ENCODE results near the gene PRSS38.

Gene PRSS38

DNA sequence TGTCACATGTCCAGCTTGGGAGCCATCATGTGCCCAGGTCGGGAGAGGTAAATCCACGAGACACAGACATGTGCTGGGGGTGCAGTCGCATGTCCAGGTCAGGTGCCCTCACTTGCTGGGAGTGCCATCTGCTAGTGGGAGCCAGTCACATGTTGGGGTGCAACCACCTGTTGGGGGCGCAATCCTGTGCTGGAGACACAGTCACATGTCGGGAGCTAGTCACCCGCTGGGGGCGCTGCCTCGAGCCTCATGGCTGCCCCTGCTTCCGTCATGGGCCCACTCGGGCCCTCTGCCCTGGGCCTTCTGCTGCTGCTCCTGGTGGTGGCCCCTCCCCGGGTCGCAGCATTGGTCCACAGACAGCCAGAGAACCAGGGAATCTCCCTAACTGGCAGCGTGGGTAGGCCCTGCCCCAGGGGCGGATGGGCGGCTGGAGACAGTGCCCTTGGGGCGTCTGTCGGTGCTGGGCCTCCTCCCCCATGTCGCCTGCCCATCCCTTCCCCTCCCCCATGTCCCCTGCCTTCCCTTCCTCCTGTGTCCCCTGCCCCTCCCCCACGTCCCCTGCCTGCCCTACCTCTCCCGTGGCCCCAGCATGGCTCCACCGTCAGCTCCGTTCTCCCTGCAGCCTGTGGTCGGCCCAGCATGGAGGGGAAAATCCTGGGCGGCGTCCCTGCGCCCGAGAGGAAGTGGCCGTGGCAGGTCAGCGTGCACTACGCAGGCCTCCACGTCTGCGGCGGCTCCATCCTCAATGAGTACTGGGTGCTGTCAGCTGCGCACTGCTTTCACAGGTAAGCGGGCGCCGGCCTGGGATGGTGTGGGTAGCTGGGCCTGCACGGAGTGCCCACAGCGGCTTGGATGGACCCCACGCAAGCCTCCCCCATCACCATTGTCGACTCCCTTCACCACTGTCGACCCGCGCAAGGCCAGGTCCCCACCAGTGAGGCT is at the start of gene PRSS38:
PRSS38 (plus strand) TSS at position 208 of the 942 bp plus-strand sequence; CDS start at position 250, 42 bp downstream.
- DNase-seq (ENCODE audit: low read depth in 2 of 2) = no peak

DNA sequence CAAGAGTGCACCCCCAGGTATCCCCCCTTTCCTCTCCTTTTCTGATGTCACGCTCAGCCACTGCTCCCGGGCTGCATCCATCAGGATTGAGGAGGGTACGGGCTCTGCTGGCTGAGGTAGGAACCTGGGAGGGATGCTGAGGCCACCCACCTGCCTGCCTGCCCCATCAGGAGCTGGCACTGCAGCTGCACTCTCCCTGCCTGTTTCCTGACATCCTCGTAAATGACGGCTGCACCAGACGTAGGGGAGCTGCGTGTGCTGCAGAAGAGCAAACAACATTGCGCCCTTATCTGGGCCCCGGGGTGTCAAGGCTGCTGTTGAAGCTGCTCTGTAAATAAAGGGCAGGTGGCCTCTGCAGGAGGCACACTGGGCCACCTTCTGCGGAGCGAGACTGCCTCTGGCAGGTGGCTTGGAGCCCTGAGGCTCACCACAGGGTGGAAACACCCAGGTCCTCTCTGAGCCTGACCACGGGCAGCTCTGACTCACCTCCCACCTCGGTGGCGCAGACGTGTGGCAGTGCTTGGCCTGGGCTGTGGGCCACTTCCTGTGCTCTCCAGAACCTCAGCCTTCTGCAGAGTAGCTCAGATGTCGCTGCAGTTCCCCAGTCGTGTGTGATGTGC is 49.4 kb upstream of the PRSS38 start:
- peak; percentile 50 to 72 for DNase-seq (ENCODE audit: low read depth in 2 of 2)

DNA sequence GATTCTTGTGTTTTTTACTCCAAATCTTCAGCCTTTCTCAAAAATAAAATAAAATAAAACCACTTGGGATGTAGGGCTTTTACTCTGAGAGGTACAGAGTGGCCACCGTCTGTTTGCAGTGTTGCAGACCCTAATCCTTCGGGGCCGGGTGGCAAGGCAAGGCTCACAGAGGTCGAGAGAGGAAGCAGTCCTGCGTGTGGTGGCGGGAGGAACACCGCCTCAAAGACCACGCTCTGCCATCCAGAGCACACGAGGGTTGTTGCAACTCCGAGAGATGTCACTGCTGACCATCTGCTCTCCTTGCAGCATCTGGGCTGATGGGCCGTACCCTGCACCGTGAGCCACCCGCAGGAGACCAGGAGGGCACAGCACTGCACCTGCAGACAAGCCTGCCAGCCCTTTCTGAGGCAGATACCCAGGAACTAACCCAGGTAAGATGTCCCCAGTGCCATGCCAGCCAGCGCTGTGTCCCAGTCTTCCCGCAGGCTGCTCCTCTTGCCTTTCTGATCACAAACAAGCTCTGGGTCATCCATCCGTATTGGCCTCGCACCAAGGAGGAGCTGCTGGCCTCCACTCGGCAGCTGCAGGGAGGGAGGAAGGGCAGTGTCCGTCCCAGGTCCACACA is 48.7 kb upstream of the PRSS38 start:
- DNase-seq (ENCODE audit: low read depth in 2 of 2) = no peak

DNA sequence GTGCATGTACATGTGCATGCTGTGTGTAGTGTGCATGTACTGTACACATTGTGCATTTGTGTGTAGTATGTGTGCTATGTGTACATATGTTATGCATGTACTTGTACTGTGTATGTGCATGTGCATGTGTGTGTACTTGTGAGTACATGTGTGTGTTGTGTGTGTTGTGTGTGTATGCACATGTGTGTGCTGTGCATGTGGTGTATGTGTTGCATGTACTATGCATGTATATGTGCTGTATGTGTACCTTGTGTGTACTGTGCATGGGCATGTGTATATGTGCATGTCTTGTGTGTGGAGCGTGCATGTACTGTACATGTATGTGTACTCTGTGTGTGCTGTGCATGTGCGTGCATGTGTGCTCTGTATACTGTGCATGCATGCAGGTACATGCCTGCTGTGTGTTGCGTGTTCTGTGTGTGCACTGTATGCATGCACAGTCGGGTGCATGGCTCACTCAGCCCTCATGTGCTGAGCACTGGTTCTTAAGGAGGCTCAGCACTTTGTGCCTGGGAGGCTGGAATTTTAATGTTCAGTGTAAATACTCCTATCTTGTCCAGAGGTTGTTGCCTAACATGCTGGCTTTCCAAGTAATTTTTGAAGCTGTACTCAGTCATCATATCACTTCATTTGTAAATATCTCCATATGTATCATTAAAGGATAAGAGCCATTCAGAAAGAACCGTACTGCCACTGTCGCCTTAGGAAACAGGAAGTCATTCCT is 47.9 kb upstream of the PRSS38 start:
- DNase-seq (ENCODE audit: low read depth in 2 of 2) = no peak

DNA sequence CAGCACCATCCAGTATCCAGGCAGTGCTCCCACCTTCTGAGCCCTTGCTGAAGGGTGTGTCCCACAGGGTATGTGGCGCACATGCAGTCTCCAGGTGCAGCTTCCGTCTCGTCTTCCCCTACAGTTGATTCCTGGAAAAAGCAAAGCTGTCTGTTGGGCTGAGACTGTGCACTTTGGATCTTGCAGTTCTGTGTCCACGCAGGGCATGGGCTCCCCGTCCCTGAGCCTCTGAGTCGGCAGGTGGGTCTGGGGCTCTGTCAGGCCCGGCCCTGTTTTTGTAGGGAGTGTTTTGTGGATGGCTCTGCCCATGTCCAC is 47.4 kb upstream of the PRSS38 start:
- DNase-seq (ENCODE audit: low read depth in 2 of 2) = no peak

DNA sequence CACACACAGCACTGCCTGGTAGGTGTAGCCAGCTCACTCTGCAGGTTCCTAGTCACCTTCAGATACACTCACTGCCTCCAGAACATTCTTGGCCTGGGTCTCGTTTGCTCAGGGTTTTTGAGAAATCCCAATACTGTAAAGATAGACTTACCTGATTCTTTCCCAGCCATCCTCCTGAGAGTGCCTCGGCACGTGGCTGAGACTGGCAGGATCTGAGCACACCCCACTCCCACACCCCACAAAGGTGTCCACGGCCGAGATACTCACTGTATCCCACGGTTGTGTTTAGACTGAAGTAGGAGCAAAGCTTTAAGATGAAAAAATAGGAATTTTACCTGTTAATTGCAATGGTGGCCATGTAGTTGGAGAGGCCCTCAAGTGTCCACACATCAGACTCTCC is 46.8 kb upstream of the PRSS38 start:
- DNase-seq (ENCODE audit: low read depth in 2 of 2) = no peak

DNA sequence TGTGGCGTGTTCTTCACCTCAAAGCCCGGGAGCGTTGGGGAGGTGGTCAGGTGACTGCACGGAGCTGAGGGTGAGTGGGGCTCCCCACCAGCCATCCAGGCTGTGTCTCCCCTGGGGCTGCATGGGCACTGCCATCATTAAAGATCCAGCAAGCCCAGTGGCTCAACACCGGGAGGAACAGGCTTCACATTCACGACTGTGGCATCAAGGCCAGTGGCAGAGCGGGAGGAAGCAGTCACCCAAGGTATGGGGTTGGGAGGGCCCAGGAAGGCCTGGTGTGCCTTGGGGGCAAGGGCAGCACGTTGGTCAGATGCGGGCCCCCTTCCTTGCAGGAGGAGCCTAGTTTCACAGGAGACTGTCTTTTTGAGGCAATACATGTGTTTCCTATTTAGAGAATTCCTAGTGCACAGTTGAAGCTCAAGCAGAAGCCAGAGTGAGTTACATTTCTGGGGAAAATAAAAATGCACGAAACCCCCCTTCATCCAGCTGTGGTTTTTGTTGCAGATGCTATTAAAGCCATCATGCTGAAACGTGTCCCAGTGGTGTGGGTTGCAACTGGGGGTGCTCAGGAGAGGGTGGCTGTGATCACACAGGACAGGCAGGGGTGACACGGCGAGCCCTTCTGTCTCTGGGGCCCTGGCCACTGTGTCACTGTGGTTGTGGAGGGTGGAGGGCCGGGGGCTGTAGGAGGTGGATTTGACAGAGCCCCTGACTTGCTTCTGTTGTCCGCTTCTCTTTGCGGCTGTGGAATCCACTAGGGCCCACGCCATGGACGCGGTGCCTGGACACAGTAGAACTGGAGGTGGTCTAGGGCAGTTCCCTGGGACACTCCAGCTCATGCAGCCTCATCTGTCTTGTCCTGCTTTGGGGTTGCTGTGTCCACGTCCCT is 46.2 kb upstream of the PRSS38 start:
- no peak for DNase-seq (ENCODE audit: low read depth in 2 of 2)

DNA sequence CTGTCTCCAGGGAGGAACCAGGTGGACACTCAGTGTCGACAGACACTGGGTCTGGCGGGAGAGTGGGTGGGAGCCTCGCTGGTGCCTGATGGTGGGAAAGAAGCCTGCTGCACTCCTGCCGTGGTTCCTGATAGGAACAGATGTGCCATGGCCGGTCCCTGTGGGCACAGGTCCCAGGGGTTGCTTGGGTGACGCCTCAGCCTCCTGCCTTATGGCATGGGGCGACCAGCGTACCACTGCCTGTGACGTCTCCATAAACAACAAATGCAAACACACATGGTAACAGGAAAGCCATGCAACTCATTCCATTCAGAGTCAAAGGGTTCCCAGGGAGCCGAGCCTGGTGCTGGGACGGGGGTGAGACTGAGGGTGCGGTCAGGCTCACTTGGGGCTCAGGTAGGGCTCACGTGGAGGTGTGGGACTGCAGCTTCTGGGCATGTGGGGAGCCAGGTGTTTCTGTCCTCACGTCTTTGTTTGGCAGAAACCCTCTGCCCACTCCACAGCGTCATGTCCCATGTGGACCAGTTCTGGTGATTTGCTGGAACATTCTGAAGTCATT is 45.5 kb upstream of the PRSS38 start:
- DNase-seq (ENCODE audit: low read depth in 2 of 2) = no peak

DNA sequence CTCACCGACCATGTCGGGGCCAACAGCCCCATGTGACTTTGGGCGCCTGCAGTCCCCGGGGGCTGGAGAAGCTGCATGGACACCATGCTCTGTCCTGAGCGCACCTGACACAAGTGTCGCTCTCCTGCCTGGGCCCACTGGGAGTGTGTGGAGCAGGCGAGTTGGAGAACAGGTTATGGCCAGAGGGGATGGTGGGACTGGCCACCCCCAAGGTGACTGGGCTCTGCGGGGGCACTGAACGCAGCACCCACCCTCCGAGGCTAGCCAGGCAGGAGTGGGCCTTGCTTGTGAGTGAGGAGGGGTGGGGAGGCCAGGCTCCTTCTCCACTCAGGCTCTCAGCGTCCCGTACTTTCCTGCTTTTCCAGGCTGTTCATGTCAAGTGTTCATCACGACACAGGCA is 44.7 kb upstream of the PRSS38 start:
- no peak for DNase-seq (ENCODE audit: low read depth in 2 of 2)

DNA sequence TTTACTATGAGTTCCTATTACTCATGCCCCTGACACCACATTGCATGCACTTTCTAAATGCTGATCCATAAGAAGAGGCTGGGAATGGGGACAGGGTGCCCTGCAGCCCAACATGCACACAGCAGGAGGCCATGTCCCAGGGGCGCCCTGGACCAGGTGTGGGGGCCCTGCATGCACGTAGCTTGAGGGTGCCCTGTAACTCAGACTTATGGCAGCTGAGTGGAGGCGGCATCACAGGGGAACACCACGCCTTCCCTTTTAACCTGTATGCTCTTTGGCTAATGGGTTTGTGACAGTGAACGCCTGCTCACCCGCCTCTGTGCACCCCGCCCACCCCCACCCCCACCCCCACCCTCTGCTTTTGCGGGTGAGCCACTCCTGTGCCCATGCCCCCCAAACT is 44.1 kb upstream of the PRSS38 start:
- no peak for DNase-seq (ENCODE audit: low read depth in 2 of 2)

DNA sequence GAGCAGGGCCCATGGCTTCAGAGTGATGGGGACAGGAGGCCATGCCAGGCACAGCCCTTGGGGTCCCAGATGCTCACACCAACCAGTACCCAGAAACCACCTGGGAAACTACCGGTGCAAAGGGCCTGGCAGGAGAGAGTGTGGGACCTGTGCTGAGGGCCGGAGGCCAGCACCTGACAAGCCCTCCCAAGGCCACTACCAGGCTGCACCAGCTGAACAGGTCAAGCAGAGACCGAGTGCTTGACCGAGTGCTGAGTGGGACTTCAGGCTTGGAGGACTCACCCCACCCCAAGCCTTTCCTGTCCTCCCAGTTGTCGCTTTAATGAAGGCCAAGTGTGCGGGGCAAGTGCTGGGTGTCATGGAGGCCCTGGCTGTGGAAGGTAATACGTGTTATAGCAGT is 43.7 kb upstream of the PRSS38 start:
- no peak for DNase-seq (ENCODE audit: low read depth in 2 of 2)

DNA sequence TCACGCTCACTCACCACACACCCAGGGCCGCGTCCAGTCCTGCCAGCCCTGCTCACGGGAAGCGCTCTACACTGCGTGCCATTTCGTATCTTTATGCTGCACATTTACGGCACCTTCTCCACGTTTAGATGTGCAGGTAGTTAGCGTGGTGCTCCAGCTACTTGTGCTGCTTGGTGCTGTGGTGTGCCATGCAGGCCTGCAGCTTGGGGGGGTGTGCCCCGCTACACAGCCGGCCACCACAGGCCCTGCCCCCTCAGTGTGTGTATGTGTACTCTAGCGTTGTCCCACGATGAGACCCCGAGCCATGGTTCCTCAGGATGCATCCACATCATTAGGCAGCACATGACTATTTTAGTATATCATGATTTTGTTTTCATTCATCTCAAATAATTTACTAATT is 41.9 kb upstream of the PRSS38 start:
- DNase-seq (ENCODE audit: low read depth in 2 of 2) = no peak

DNA sequence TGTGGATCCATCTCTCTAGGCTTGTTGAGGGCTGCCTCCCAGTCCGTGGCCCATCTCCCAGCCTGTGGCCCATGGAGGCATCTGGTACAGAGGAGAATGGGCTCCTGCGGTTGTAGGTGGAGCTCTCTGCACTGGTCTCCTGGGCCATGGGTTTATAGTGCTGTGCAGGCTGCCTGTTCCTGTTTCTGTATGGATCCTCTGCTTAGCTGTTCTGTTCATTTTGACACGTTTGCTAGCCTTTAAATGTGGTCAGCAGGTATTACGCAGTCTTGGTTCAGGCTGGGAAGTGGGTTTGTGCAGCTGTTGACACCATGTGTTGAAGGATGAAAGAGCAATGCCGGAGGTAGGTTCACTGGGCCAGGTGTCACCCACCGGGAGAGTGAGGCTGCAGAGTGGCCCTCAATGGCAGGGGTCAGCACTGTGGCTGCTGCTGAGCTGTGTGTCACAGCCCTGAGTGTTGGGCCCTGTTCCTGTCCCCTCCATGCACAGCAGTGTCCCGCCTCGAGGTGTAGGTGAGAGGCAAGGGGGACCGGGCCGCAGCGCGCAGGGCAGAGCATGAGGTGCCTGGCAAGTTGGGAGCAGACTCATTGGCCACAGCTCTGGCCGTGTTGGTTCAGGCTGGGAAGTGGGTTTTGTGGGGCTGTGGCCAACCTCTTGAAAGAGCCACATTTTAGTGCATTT is 41.3 kb upstream of the PRSS38 start:
- DNase-seq (ENCODE audit: low read depth in 2 of 2) = no peak

DNA sequence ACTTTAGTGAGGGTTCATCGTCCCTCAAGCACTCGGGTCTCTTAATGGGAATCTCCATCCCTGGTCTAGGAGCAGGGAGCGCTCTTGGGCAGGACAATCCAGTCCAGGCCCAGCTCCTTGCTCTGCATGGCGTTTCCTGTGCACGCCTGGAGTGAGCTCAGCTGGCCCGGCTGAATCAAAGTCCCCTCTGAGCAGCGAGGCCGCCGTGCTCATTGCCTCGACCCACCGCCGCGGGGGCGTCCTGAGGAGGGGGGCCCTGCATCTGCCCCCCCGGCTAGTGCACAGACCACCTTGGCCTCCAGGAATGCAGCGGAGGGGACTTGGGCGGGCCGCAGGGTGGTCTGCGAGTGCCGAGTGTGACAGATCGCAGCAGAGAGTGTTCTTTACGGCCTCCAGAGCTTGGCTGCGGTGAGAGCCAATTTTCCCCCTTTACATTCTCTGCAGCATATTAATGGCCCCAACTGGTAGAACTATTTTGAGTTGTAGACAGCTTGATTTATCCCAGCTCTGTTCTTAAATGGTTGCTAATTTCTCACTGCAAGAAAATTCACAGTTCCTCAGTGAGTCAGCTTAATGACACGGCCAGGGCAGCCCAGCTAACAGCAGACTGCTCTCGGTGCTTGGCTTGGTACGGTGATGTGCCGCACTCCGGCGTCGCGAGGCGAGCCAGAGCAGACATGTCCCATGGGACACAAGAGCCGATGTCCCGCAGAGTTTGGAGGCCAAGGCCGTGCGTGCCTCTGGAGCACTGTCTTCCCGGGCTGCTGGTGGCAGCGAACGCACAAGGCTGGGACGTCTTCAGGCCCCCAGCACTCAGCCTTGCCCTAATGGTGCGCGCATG is 40.4 kb upstream of the PRSS38 start:
- no peak for DNase-seq (ENCODE audit: low read depth in 2 of 2)

DNA sequence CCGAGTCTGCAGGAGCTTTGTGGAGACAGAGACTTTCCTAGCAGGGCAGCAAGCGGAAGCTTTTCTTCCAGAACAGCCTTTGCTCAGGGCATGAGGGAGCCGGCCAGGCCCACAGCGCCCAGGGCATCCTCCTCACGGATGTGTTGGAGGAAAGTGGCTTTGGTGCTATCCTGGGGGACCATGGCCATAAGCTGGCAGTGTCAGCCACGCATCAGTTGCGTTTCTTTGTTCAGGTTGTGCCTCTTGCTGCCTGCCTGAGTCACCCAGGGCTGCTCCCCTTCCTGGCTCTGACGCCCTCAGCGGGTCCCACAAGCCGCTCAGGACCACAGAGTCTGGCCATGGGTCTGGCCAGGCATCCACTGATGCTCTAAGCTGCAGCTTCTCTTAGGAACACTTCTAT is 39.6 kb upstream of the PRSS38 start:
- no peak for DNase-seq (ENCODE audit: low read depth in 2 of 2)

DNA sequence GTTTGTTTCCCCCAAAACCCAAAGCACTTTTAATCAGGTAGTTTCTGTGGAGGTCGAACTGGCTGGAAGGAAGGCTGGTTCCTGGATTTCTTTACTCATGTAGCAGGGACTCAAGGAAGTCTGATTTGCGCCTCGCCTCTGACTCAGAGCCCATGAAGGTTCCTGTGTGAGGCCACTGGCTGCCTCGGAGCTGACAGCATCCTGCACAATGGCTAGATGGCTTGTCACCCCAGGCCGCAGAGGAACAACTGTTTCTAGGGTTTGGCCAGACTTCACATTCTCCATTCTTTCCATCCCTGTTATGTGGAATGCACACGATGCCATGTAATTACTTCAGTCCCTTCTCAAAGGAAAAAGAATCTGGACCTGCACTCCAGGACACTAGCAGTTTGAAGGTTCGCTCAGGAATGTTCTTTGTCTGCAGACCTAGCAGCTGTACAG is 39.1 kb upstream of the PRSS38 start:
- DNase-seq (ENCODE audit: low read depth in 2 of 2) = no peak

DNA sequence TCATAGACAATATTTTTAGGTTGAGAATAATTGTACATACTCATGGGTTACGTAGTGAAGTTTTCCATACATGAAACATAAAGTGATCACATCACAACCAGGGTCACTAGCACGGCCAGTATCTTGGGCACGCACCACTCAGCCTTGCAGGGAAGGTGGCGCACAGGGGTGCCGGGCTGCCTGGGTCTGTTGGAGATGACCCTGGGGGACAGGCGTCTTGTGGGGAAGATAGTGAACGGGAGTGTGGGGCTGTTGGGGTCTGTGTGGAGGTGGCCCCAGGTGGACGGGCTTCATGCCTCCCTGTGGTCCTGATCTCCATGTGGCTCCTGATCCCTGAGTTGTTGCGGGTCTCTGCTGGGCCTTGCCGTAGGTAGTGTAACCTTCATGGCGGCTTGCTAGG is 38.3 kb upstream of the PRSS38 start:
- DNase-seq (ENCODE audit: low read depth in 2 of 2) = no peak

DNA sequence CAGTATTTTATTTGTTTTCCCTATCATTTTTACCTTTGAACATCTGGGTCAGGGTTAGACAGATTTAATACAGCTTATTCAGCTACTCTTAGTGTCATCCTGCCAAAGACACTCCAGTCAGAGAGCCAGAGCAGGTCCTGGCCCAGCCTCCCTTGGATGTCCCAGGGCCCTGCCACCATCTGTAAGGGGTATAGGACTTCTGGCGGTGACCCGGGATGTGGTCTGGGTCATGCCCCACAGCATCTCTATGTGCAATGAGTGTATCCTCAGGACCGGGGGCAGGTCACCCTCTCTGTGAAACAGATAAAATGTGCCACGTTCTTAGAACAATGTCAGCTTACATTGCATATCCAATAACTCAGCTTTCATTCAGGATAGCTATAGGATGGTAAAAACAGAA is 37.8 kb upstream of the PRSS38 start:
- DNase-seq (ENCODE audit: low read depth in 2 of 2) = no peak

DNA sequence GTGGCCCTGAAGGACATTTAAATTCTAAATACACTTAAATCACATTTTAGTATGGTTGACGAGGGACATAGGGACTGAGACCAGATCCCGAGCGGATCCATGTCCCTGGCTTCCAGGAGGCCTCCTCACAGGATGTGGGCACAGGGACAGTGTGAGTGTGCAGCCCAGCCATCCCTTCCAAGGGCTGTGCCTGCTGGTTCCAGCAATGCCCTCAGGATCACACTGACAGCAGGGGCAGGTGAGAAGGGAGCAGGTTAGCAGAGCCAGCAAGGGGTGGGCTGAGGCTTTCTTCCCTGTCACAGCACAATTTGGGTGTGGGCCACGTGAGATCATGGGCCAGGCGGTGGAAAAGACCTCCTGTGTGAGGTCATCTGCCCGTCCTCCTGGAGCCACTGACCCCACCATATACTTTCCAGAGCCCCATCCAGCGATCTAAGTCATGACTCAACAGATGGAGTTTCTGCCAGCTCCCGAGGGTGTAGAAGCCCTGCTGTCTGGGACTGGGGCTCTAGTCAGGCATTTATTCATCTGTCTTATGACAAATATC is 37.0 kb upstream of the PRSS38 start:
- DNase-seq (ENCODE audit: low read depth in 2 of 2) = no peak
